Neural cell (in vitro differentiated cells): ENCODE data around the gene SMARCA4. TPM values are rescaled to one million over a fixed set of nuclear protein-coding genes. Genes with fewer than 3 reads are reported as not detected.

Source experiments
- H2AFZ ChIP-seq: fragments of 200-600, 300-800 bp; sonication (generic), shearing (Covaris generic); 2 replicates; pipeline ENCODE4 v1.6.0; 2014; ENCODE audit warnings: low read depth, mild to moderate bottlenecking, antibody characterized with exemption, low read length, moderate library complexity
- H3F3A ChIP-seq: fragments of 200-600 bp; shearing (Covaris generic); 2 replicates; pipeline ENCODE4 v1.6.1; 2016; ENCODE audit warnings: mild to moderate bottlenecking, moderate library complexity, mixed read lengths, antibody characterized with exemption, low read length; ENCODE audit not compliant: insufficient read depth, poor library complexity, severe bottlenecking
- H3K27ac ChIP-seq: fragments of 200-600, 300-800 bp; sonication (generic), shearing (Covaris generic); 2 replicates; pipeline ENCODE4 v1.5.1; 2014; ENCODE audit warnings: mild to moderate bottlenecking, low read length, moderate library complexity
- H3K27me3 ChIP-seq: fragments of 300-800, 200-600 bp; sonication (generic), shearing (Covaris generic); 2 replicates; pipeline ENCODE4 v1.6.0; 2014; ENCODE audit warnings: mild to moderate bottlenecking, low read depth, low read length, moderate library complexity; ENCODE audit not compliant: insufficient read depth
- H3K36me3 ChIP-seq: fragments of 300-800, 200-600 bp; sonication (generic), shearing (Covaris generic); 2 replicates; pipeline ENCODE4 v1.5.1; 2014; ENCODE audit warnings: mild to moderate bottlenecking, antibody characterized with exemption, low read length, moderate library complexity; ENCODE audit not compliant: insufficient read depth
- H3K4me2 ChIP-seq: fragments of 300-800, 200-600 bp; sonication (generic), shearing (Covaris generic); 2 replicates; pipeline ENCODE4 v1.6.0; 2014; ENCODE audit warnings: mild to moderate bottlenecking, low read length
- H3K4me3 ChIP-seq: fragments of 300-800, 200-600 bp; sonication (generic), shearing (Covaris generic); 2 replicates; pipeline ENCODE4 v1.5.1; 2014; ENCODE audit warnings: mild to moderate bottlenecking, low read length, moderate library complexity
- H3K79me2 ChIP-seq: fragments of 200-600 bp; shearing (Covaris generic); replicated peaks from 2 replicates; pipeline ENCODE4 v1.6.0; 2014; ENCODE audit warnings: mild to moderate bottlenecking, low read length, moderate library complexity; ENCODE audit not compliant: insufficient read depth
- H3K9ac ChIP-seq: fragments of 300-800, 200-600 bp; sonication (generic), shearing (Covaris generic); 2 replicates; pipeline ENCODE4 v1.6.1; 2016; ENCODE audit warnings: mild to moderate bottlenecking, low read length, mixed read lengths
- H3K9me2 ChIP-seq: fragments of 200-600 bp; shearing (Covaris generic); 2 replicates; pipeline ENCODE4 v1.6.1; 2016; ENCODE audit warnings: mild to moderate bottlenecking, low read length, mixed read lengths; ENCODE audit not compliant: insufficient read depth
- H3K9me3 ChIP-seq: fragments of 200-600, 300-800 bp; sonication (generic), shearing (Covaris generic); 2 replicates; pipeline ENCODE4 v1.6.1; 2016; ENCODE audit warnings: mild to moderate bottlenecking, mixed run types, low read length, moderate library complexity, mixed read lengths
- H4K20me1 ChIP-seq: fragments of 200-600 bp; shearing (Covaris generic); 2 replicates; pipeline ENCODE4 v1.6.1; 2016; ENCODE audit warnings: mild to moderate bottlenecking, mixed run types; ENCODE audit not compliant: insufficient read depth
- EP300 ChIP-seq: fragments of 450-650 bp; conservative IDR thresholded peaks from 2 replicates; pipeline ENCODE4 v1.6.1; 2014; ENCODE audit warnings: antibody characterized with exemption, mild to moderate bottlenecking, moderate library complexity; ENCODE audit not compliant: poor library complexity, severe bottlenecking
- EZH2 ChIP-seq: fragments of 200-600, 300-800 bp; shearing (Covaris generic), sonication (generic); IDR thresholded peaks from 2 replicates; pipeline ENCODE4 v1.6.1; 2014; ENCODE audit warnings: antibody characterized with exemption, low read length, borderline replicate concordance, mild to moderate bottlenecking; ENCODE audit not compliant: insufficient read depth, poor library complexity, severe bottlenecking
- MXI1 ChIP-seq: fragments of 450-650 bp; conservative IDR thresholded peaks from 2 replicates; pipeline ENCODE4 v1.6.1; 2014; ENCODE audit warnings: antibody characterized with exemption, mild to moderate bottlenecking; ENCODE audit not compliant: poor library complexity, severe bottlenecking
- POLR2AphosphoS5 ChIP-seq: IDR thresholded peaks from 2 replicates; pipeline ENCODE4 v1.6.1; 2012
- RAD21 ChIP-seq: fragments of 450-650 bp; conservative IDR thresholded peaks from 2 replicates; pipeline ENCODE4 v1.6.1; 2014; ENCODE audit warnings: antibody characterized with exemption, mild to moderate bottlenecking, moderate library complexity
- SMC3 ChIP-seq: fragments of 450-650 bp; conservative IDR thresholded peaks from 2 replicates; pipeline ENCODE4 v1.6.1; 2014; ENCODE audit warnings: antibody characterized with exemption, mild to moderate bottlenecking, moderate library complexity; ENCODE audit not compliant: poor library complexity
- TAF1 ChIP-seq: IDR thresholded peaks from 2 replicates; pipeline ENCODE4 v1.6.1; 2012; ENCODE audit warnings: low read depth
- polyA plus RNA-seq: library from polyadenylated mRNA; depleted of rRNA; stranded (reverse); fragments of >200 nt; gene quantifications from 2 replicates; pipeline ENCODE4 v1.2.3, GENCODE V29; 2014
- TF ChIP-seq, protein P1 (sequence below): IDR thresholded peaks from 2 replicates; pipeline ENCODE4 v1.6.1; 2012; ENCODE audit warnings: borderline replicate concordance
- TF ChIP-seq, protein P2 (sequence below): fragments of 450-650 bp; IDR thresholded peaks from 2 replicates; pipeline ENCODE4 v1.5.1; 2014; ENCODE audit warnings: antibody characterized with exemption, mild to moderate bottlenecking, moderate library complexity; ENCODE audit not compliant: poor library complexity, severe bottlenecking

Gene SMARCA4
- polyA plus RNA-seq, 1 donor from 2014 or later = 97.3 TPM

DNA sequence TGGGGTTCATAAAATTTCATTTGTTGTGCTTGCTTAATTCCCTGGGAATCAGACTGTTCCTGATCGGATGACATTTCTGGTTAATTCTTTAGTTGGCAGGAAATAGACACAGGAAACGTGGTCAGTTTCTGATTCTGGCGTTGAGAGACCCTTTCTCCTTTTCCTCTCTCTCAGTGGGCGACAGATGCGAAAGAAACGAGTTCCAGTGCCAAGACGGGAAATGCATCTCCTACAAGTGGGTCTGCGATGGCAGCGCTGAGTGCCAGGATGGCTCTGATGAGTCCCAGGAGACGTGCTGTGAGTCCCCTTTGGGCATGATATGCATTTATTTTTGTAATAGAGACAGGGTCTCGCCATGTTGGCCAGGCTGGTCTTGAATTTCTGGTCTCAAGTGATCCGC, 139.2 kb downstream of the SMARCA4 start:
- H3F3A ChIP-seq = no peaks in the 10 kb centered on the region
- H3K4me2 ChIP-seq = no peak overlapping the region
- no peaks in the 10 kb centered on the region for H3K27me3 ChIP-seq
- H4K20me1 ChIP-seq = no peaks in the 10 kb centered on the region
- H3K9me3 ChIP-seq = no peaks in the 10 kb centered on the region
- H3K9me2 ChIP-seq = no peaks in the 10 kb centered on the region
- H3K9ac ChIP-seq = no peak overlapping the region
- H2AFZ ChIP-seq = no peak overlapping the region
- H3K27ac ChIP-seq = no peak overlapping the region
- no peak overlapping the region for H3K4me3 ChIP-seq
- H3K36me3 ChIP-seq = no peaks in the 10 kb centered on the region
- H3K79me2 ChIP-seq = peaks cover 58% of the 10 kb centered on the region
- TF ChIP-seq SMC3 (no peak), MXI1 (no peak), TAF1 (no peak), POLR2AphosphoS5 (no peak), EZH2 (no peak), EP300 (no peak), RAD21 (no peak)
- TF ChIP-seq, protein P1, sequence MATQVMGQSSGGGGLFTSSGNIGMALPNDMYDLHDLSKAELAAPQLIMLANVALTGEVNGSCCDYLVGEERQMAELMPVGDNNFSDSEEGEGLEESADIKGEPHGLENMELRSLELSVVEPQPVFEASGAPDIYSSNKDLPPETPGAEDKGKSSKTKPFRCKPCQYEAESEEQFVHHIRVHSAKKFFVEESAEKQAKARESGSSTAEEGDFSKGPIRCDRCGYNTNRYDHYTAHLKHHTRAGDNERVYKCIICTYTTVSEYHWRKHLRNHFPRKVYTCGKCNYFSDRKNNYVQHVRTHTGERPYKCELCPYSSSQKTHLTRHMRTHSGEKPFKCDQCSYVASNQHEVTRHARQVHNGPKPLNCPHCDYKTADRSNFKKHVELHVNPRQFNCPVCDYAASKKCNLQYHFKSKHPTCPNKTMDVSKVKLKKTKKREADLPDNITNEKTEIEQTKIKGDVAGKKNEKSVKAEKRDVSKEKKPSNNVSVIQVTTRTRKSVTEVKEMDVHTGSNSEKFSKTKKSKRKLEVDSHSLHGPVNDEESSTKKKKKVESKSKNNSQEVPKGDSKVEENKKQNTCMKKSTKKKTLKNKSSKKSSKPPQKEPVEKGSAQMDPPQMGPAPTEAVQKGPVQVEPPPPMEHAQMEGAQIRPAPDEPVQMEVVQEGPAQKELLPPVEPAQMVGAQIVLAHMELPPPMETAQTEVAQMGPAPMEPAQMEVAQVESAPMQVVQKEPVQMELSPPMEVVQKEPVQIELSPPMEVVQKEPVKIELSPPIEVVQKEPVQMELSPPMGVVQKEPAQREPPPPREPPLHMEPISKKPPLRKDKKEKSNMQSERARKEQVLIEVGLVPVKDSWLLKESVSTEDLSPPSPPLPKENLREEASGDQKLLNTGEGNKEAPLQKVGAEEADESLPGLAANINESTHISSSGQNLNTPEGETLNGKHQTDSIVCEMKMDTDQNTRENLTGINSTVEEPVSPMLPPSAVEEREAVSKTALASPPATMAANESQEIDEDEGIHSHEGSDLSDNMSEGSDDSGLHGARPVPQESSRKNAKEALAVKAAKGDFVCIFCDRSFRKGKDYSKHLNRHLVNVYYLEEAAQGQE = no peak
- TF ChIP-seq, protein P2, sequence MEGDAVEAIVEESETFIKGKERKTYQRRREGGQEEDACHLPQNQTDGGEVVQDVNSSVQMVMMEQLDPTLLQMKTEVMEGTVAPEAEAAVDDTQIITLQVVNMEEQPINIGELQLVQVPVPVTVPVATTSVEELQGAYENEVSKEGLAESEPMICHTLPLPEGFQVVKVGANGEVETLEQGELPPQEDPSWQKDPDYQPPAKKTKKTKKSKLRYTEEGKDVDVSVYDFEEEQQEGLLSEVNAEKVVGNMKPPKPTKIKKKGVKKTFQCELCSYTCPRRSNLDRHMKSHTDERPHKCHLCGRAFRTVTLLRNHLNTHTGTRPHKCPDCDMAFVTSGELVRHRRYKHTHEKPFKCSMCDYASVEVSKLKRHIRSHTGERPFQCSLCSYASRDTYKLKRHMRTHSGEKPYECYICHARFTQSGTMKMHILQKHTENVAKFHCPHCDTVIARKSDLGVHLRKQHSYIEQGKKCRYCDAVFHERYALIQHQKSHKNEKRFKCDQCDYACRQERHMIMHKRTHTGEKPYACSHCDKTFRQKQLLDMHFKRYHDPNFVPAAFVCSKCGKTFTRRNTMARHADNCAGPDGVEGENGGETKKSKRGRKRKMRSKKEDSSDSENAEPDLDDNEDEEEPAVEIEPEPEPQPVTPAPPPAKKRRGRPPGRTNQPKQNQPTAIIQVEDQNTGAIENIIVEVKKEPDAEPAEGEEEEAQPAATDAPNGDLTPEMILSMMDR = no peak

DNA sequence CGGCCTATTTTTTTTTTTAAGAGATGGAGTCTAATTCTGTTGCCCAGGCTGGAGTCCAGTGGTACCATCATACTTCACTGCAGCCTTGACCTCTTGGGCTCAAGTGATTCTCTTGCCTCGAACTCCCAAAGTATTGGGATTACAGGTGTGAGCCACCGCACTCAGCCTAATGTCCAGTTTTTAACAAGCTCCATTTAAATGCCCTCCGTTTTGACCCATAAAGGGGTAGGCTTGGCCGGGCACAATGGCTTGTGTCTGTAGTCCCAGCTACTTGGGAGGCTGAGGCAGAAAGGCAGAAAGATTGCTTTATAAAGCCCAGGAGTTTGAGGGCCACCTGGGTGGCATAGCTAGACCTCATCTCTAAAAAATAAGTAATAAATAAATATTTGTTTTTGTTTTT, 140.2 kb downstream of the SMARCA4 start:
- no peak overlapping the region for H3K4me3 ChIP-seq
- no peak overlapping the region for H3K9ac ChIP-seq
- no peaks in the 10 kb centered on the region for H3F3A ChIP-seq
- H3K9me2 ChIP-seq = no peaks in the 10 kb centered on the region
- H3K27me3 ChIP-seq = no peaks in the 10 kb centered on the region
- no peaks in the 10 kb centered on the region for H4K20me1 ChIP-seq
- H3K4me2 ChIP-seq = no peak overlapping the region
- TF ChIP-seq, protein P2 = no peak
- TF ChIP-seq, protein P1 = no peak
- TF ChIP-seq POLR2AphosphoS5 = no peak
- TF ChIP-seq TAF1 = no peak
- TF ChIP-seq EZH2 = no peak
- no peak for TF ChIP-seq RAD21
- TF ChIP-seq MXI1 = no peak
- no peak for TF ChIP-seq SMC3
- TF ChIP-seq EP300 = no peak
- peaks cover 48% of the 10 kb centered on the region for H3K79me2 ChIP-seq
- H3K27ac ChIP-seq = no peak overlapping the region
- H3K36me3 ChIP-seq = no peaks in the 10 kb centered on the region
- H3K9me3 ChIP-seq = no peaks in the 10 kb centered on the region
- H2AFZ ChIP-seq = no peak overlapping the region
